ENCODE data around the gene BCAP29.
A peak's percentile ranks its signal among the peaks of the same experiment; 100 is the strongest.

Gene BCAP29

GRCh38 chr7:107559864-107560263 is 20.2 kb upstream of the BCAP29 start:
- WGBS, 2 experiments = 86 to 96% methylated on average over 1 to 2 of the region's 2 CpGs
- H3K4me3 ChIP-seq (ENCODE audit: insufficient read depth, low read depth, low read length) = no peak overlapping the region
- no peaks in the 10 kb centered on the region for H3K9me3 ChIP-seq (ENCODE audit: control insufficient read depth, low read length)
- no peaks in the 10 kb centered on the region for H3K27me3 ChIP-seq (ENCODE audit: control insufficient read depth, insufficient read depth, low read length, poor library complexity, severe bottlenecking)
- no peak overlapping the region for H3K27ac ChIP-seq (ENCODE audit: insufficient read depth, low read depth, low read length, poor library complexity, severe bottlenecking)
- H3K4me1 ChIP-seq (ENCODE audit: control insufficient read depth, insufficient read depth, low read length) = peaks cover 7% of the 10 kb centered on the region
- no peaks in the 10 kb centered on the region for H3K36me3 ChIP-seq (ENCODE audit: control insufficient read depth, insufficient read depth, low read length)

- 92 to 94% methylated on average over 6 of the region's 6 CpGs for WGBS, 2 experiments
These were observed 19.0 kb upstream of the BCAP29 start for GRCh38 chr7:107560898-107561516.

GRCh38 chr7:107563081-107563774 is 16.8 kb upstream of the BCAP29 start:
- WGBS, 2 experiments = 1 to 5% methylated on average over 20 of the region's 21 CpGs
- Histone ChIP-seq H3K27ac (ENCODE audit: insufficient read depth, low read depth, low read length, poor library complexity, severe bottlenecking) (peak overlapping the region; percentile 70), H3K4me1 (ENCODE audit: control insufficient read depth, insufficient read depth, low read length) (peaks cover 7% of the 10 kb centered on the region), H3K9me3 (ENCODE audit: control insufficient read depth, low read length) (no peaks in the 10 kb centered on the region), H3K36me3 (ENCODE audit: control insufficient read depth, insufficient read depth, low read length) (no peaks in the 10 kb centered on the region), H3K4me3 (ENCODE audit: insufficient read depth, low read depth, low read length) (peak overlapping the region; percentile 87), H3K27me3 (ENCODE audit: control insufficient read depth, insufficient read depth, low read length, poor library complexity, severe bottlenecking) (no peaks in the 10 kb centered on the region)

More at GRCh38 chr7:107560898-107561516, 19.0 kb upstream of the BCAP29 start:
- no peak overlapping the region for H3K4me3 ChIP-seq (ENCODE audit: insufficient read depth, low read depth, low read length)
- H3K36me3 ChIP-seq (ENCODE audit: control insufficient read depth, insufficient read depth, low read length) = no peaks in the 10 kb centered on the region
- H3K27ac ChIP-seq (ENCODE audit: insufficient read depth, low read depth, low read length, poor library complexity, severe bottlenecking) = no peak overlapping the region
- H3K9me3 ChIP-seq (ENCODE audit: control insufficient read depth, low read length) = no peaks in the 10 kb centered on the region
- H3K4me1 ChIP-seq (ENCODE audit: control insufficient read depth, insufficient read depth, low read length) = peaks cover 7% of the 10 kb centered on the region
- no peaks in the 10 kb centered on the region for H3K27me3 ChIP-seq (ENCODE audit: control insufficient read depth, insufficient read depth, low read length, poor library complexity, severe bottlenecking)

GRCh38 chr7:107563775-107564552 is 16.1 kb upstream of the BCAP29 start, which contains the start of the genes COG5 and DUS4L:
Gene COG5 (minus strand): TSS chr7:107563920. CDS start chr7:107563896, 24 bp downstream.
Gene DUS4L (plus strand): TSS chr7:107563971. CDS start chr7:107567071, 3,100 bp downstream.
- no peaks in the 10 kb centered on the region for H3K36me3 ChIP-seq (ENCODE audit: control insufficient read depth, insufficient read depth, low read length)
- H3K27ac ChIP-seq (ENCODE audit: insufficient read depth, low read depth, low read length, poor library complexity, severe bottlenecking) = peak within 1 kb of the TSS; percentile 70
- 0 to 1% methylated on average over 55 of the region's 55 CpGs for WGBS, 2 experiments
- no peaks in the 10 kb centered on the region for H3K9me3 ChIP-seq (ENCODE audit: control insufficient read depth, low read length)
- peaks cover 7% of the 10 kb centered on the region for H3K4me1 ChIP-seq (ENCODE audit: control insufficient read depth, insufficient read depth, low read length)
- H3K27me3 ChIP-seq (ENCODE audit: control insufficient read depth, insufficient read depth, low read length, poor library complexity, severe bottlenecking) = no peaks in the 10 kb centered on the region
- peak within 1 kb of the TSS; percentile 87 for H3K4me3 ChIP-seq (ENCODE audit: insufficient read depth, low read depth, low read length)

- Histone ChIP-seq H3K36me3 (ENCODE audit: control insufficient read depth, insufficient read depth, low read length) (no peaks in the 10 kb centered on the region), H3K27ac (ENCODE audit: insufficient read depth, low read depth, low read length, poor library complexity, severe bottlenecking) (no peak overlapping the region), H3K4me3 (ENCODE audit: insufficient read depth, low read depth, low read length) (peak overlapping the region; percentile 87), H3K27me3 (ENCODE audit: control insufficient read depth, insufficient read depth, low read length, poor library complexity, severe bottlenecking) (no peaks in the 10 kb centered on the region), H3K9me3 (ENCODE audit: control insufficient read depth, low read length) (no peaks in the 10 kb centered on the region), H3K4me1 (ENCODE audit: control insufficient read depth, insufficient read depth, low read length) (peaks cover 7% of the 10 kb centered on the region)
- WGBS, 2 experiments = 50 to 53% methylated on average over 8 of the region's 9 CpGs
These were observed 15.3 kb upstream of the BCAP29 start for GRCh38 chr7:107564553-107565298.

- Histone ChIP-seq H3K27ac (ENCODE audit: insufficient read depth, low read depth, low read length, poor library complexity, severe bottlenecking) (no peak overlapping the region), H3K9me3 (ENCODE audit: control insufficient read depth, low read length) (no peaks in the 10 kb centered on the region), H3K36me3 (ENCODE audit: control insufficient read depth, insufficient read depth, low read length) (no peaks in the 10 kb centered on the region), H3K27me3 (ENCODE audit: control insufficient read depth, insufficient read depth, low read length, poor library complexity, severe bottlenecking) (no peaks in the 10 kb centered on the region), H3K4me1 (ENCODE audit: control insufficient read depth, insufficient read depth, low read length) (no peaks in the 10 kb centered on the region), H3K4me3 (ENCODE audit: insufficient read depth, low read depth, low read length) (no peak overlapping the region)
- WGBS, 2 experiments = 92 to 100% methylated on average over 2 of the region's 2 CpGs
These were observed 9.7 kb upstream of the BCAP29 start for GRCh38 chr7:107570298-107570697.

- Histone ChIP-seq H3K9me3 (ENCODE audit: control insufficient read depth, low read length) (no peaks in the 10 kb centered on the region), H3K36me3 (ENCODE audit: control insufficient read depth, insufficient read depth, low read length) (no peaks in the 10 kb centered on the region), H3K4me3 (ENCODE audit: insufficient read depth, low read depth, low read length) (no peak overlapping the region), H3K27ac (ENCODE audit: insufficient read depth, low read depth, low read length, poor library complexity, severe bottlenecking) (no peak overlapping the region), H3K4me1 (ENCODE audit: control insufficient read depth, insufficient read depth, low read length) (no peaks in the 10 kb centered on the region), H3K27me3 (ENCODE audit: control insufficient read depth, insufficient read depth, low read length, poor library complexity, severe bottlenecking) (no peaks in the 10 kb centered on the region)
- WGBS, 2 experiments = 94 to 99% methylated on average over 4 of the region's 4 CpGs
These were observed 6.5 kb upstream of the BCAP29 start for GRCh38 chr7:107573537-107573936.

GRCh38 chr7:107579554-107579884 is 527 bp upstream of the BCAP29 start:
- Histone ChIP-seq H3K27ac (ENCODE audit: insufficient read depth, low read depth, low read length, poor library complexity, severe bottlenecking) (peak overlapping the region; percentile 77), H3K36me3 (ENCODE audit: control insufficient read depth, insufficient read depth, low read length) (no peaks in the 10 kb centered on the region), H3K27me3 (ENCODE audit: control insufficient read depth, insufficient read depth, low read length, poor library complexity, severe bottlenecking) (no peaks in the 10 kb centered on the region), H3K9me3 (ENCODE audit: control insufficient read depth, low read length) (no peaks in the 10 kb centered on the region), H3K4me3 (ENCODE audit: insufficient read depth, low read depth, low read length) (peak overlapping the region; percentile 69), H3K4me1 (ENCODE audit: control insufficient read depth, insufficient read depth, low read length) (no peaks in the 10 kb centered on the region)
- 4% methylated on average over 7 to 8 of the region's 9 CpGs for WGBS, 2 experiments

GRCh38 chr7:107580716-107581383 is 804 bp downstream of the BCAP29 start:
- 0 to 55% methylated on average over 1 to 4 of the region's 10 CpGs for WGBS, 2 experiments
- Histone ChIP-seq H3K4me1 (ENCODE audit: control insufficient read depth, insufficient read depth, low read length) (no peaks in the 10 kb centered on the region), H3K27ac (ENCODE audit: insufficient read depth, low read depth, low read length, poor library complexity, severe bottlenecking) (no peak overlapping the region)

More at GRCh38 chr7:107580716-107581383, 804 bp downstream of the BCAP29 start:
- Histone ChIP-seq H3K9me3 (ENCODE audit: control insufficient read depth, low read length) (no peaks in the 10 kb centered on the region), H3K4me3 (ENCODE audit: insufficient read depth, low read depth, low read length) (peak overlapping the region; percentile 69), H3K27me3 (ENCODE audit: control insufficient read depth, insufficient read depth, low read length, poor library complexity, severe bottlenecking) (no peaks in the 10 kb centered on the region), H3K36me3 (ENCODE audit: control insufficient read depth, insufficient read depth, low read length) (peaks cover 6% of the 10 kb centered on the region)
